K562 (cell line): ENCODE results near the gene INPPL1. TPM values are rescaled to one million over a fixed set of nuclear protein-coding genes. Genes with fewer than 3 reads are reported as not detected.

Source experiments
- ATAC-seq: fragments of 200-7000 bp; cut with Tn5 transposase; 3 replicates; pipeline ENCODE4 v1.9.1; 2020; ENCODE audit warnings: moderate library complexity
- BruUV-seq: library from RNA; stranded (reverse); fragments of 400-500 nt; replicated peaks from 2 replicates; lab custom pipeline; 2021; lab: Mats Ljungman, UMichigan
- CTCF ChIA-PET: fragments of 300-600 bp; formaldehyde crosslinking; extraction: SDS; loops from one replicate; lab custom pipeline; 2021; ENCODE audit warnings: low intra/inter-chr PET ratio; lab: Yijun Ruan, JAX
- POLR2A ChIA-PET: fragments of 300-600, 350-650 bp; sonication (Branson Sonifier 250); formaldehyde crosslinking; extraction: SDS; loops from one replicate; lab custom pipeline; 2021; ENCODE audit warnings: antibody characterized with exemption, inconsistent platforms; lab: Yijun Ruan, JAX
- DNase-seq, 4 experiments: peaks; one replicate each; pipeline versions ENCODE4 v3.0.0 to v3.0.0-alpha.2; 2011 to 2018; ENCODE audit warnings: low spot score in 3 of 4, mixed read lengths in 3 of 4; ENCODE audit errors: extremely low read depth in 1 of 4
- FAIRE-seq: peaks from 2 replicates; lab custom pipeline; 2011; peaks lifted over from hg19 to GRCh38; lab: Jason Lieb, UNC
- H2AFZ ChIP-seq: 2 replicates; pipeline ENCODE4 v1.6.0; 2011; ENCODE audit warnings: low read depth, low read length, control low read depth, inconsistent platforms
- H3K27ac ChIP-seq: fragments of 200-600 bp; 3 replicates; pipeline ENCODE4 v1.8.0; 2011; ENCODE audit warnings: low read depth, mild to moderate bottlenecking, control low read depth, inconsistent platforms, low read length, moderate library complexity, mixed read lengths; ENCODE audit errors: extremely low read depth
- H3K27me3 ChIP-seq, 2 experiments: fragments of 300-600 bp in 1 of 2; 2 replicates in 1 of 2; 3 replicates in 1 of 2; pipeline versions ENCODE4 v1.6.0 to v1.8.0; 2011; ENCODE audit warnings: inconsistent platforms in 2 of 2, low read length in 2 of 2, mild to moderate bottlenecking in 1 of 2, mixed read lengths in 1 of 2, moderate library complexity in 1 of 2; ENCODE audit not compliant: control insufficient read depth in 2 of 2, insufficient read depth in 2 of 2
- H3K36me3 ChIP-seq: fragments of 300-600 bp; 3 replicates; pipeline ENCODE4 v1.8.0; 2011; ENCODE audit warnings: mild to moderate bottlenecking, low read length, inconsistent platforms; ENCODE audit not compliant: control insufficient read depth, insufficient read depth
- H3K4me1 ChIP-seq, 2 experiments: fragments of 200-600 bp in 1 of 2; replicated peaks in 1 of 2; 2 replicates in 1 of 2; 3 replicates in 1 of 2; pipeline versions ENCODE4 v1.5.1 to v1.8.0; 2011; ENCODE audit warnings: inconsistent platforms in 2 of 2, low read length in 2 of 2, mild to moderate bottlenecking in 1 of 2, mixed read lengths in 1 of 2, moderate library complexity in 1 of 2; ENCODE audit not compliant: control insufficient read depth in 2 of 2, insufficient read depth in 2 of 2
- H3K4me2 ChIP-seq: 2 replicates; pipeline ENCODE4 v1.6.1; 2011; ENCODE audit warnings: low read length, control low read depth, inconsistent platforms, mixed read lengths; ENCODE audit not compliant: insufficient read depth
- H3K4me3 ChIP-seq: fragments of 200-600 bp; sonication (generic), shearing (Covaris generic); 2 replicates; pipeline ENCODE4 v1.5.1; 2016; ENCODE audit warnings: control low read depth, inconsistent platforms
- H3K79me2 ChIP-seq: fragments of 200-600 bp; 3 replicates; pipeline ENCODE4 v1.8.0; 2011; ENCODE audit warnings: low read length, inconsistent platforms; ENCODE audit not compliant: control insufficient read depth, insufficient read depth
- H3K9ac ChIP-seq, 2 experiments: 2 replicates each; pipeline versions ENCODE4 v1.6.0 to v1.6.1; 2011; ENCODE audit warnings: low read depth in 2 of 2, low read length in 2 of 2, control low read depth in 1 of 2, inconsistent platforms in 1 of 2, mild to moderate bottlenecking in 1 of 2, mixed read lengths in 1 of 2; ENCODE audit not compliant: insufficient read depth in 1 of 2
- H3K9me1 ChIP-seq: one replicate; pipeline ENCODE4 v1.6.0; 2011; ENCODE audit warnings: inconsistent platforms, mild to moderate bottlenecking, low read length, moderate library complexity; ENCODE audit not compliant: control insufficient read depth, insufficient read depth
- H3K9me3 ChIP-seq: replicated peaks from 2 replicates; pipeline ENCODE4 v1.5.1; 2011; ENCODE audit warnings: low read depth, low read length, inconsistent platforms; ENCODE audit not compliant: control insufficient read depth, insufficient read depth
- H4K20me1 ChIP-seq: replicated peaks from 2 replicates; pipeline ENCODE4 v1.6.1; 2011; ENCODE audit warnings: low read length, inconsistent platforms, mixed read lengths; ENCODE audit not compliant: control insufficient read depth, insufficient read depth
- ELF1 ChIP-seq: fragments of 200-800 bp; sonication (Bioruptor generic); IDR thresholded peaks from 2 replicates; pipeline ENCODE4 v1.6.1; 2016; ENCODE audit warnings: missing genetic modification characterization, missing compliant biosample characterization
- NR2F6 ChIP-seq: fragments of 450-650 bp; formaldehyde crosslinking; IDR thresholded peaks from 2 replicates; pipeline ENCODE4 v1.4.0; 2020; ENCODE audit warnings: mild to moderate bottlenecking
- POLR2A ChIP-seq: fragments of 450-650 bp; conservative IDR thresholded peaks from 2 replicates; pipeline ENCODE4 v1.6.1; 2016
- POLR2G ChIP-seq: fragments of 200-400 bp; formaldehyde crosslinking; IDR thresholded peaks from 2 replicates; pipeline ENCODE4 v1.6.1; 2017; ENCODE audit warnings: low read depth, mild to moderate bottlenecking, antibody characterized with exemption, low read length, moderate library complexity
- PPARD ChIP-seq: fragments of 250-450 bp; sonication (Bioruptor Pico); IDR thresholded peaks from 2 replicates; pipeline ENCODE4 v1.8.0; 2022; ENCODE audit warnings: inconsistent platforms, mild to moderate bottlenecking, moderate library complexity
- TAF15 ChIP-seq: fragments of 200-400 bp; formaldehyde crosslinking; IDR thresholded peaks from 2 replicates; pipeline ENCODE4 v1.6.1; 2017; ENCODE audit warnings: mild to moderate bottlenecking, low read depth, low read length, moderate library complexity
- ZNF384 ChIP-seq: IDR thresholded peaks from 2 replicates; pipeline ENCODE4 v1.6.1; 2012; ENCODE audit warnings: low read depth, low read length, improper control_type of control experiment
- ZNF639 ChIP-seq, 2 experiments: fragments of 200-800 bp in 1 of 2; sonication (Bioruptor generic) in 1 of 2; sonication (generic) in 1 of 2; formaldehyde crosslinking in 1 of 2; IDR thresholded peaks in 1 of 2; conservative IDR thresholded peaks in 1 of 2; 2 replicates each; pipeline versions ENCODE4 v1.5.0 to v1.6.1; 2016 to 2020; ENCODE audit warnings: missing compliant biosample characterization in 1 of 2, missing genetic modification characterization in 1 of 2, missing genetic modification reagents in 1 of 2
- ZNF766 ChIP-seq: fragments of 200-800 bp; sonication (Bioruptor generic); conservative IDR thresholded peaks from 2 replicates; pipeline ENCODE4 v1.6.1; 2016; ENCODE audit warnings: missing genetic modification characterization, missing compliant biosample characterization
- WGBS: fragments of 100-300 bp; shearing (Covaris generic); methylation state at CpG from one replicate; pipeline ENCODE4 v1.1.6; 2016; ENCODE audit warnings: low coverage, mixed read lengths; ENCODE audit not compliant: insufficient coverage; ENCODE audit errors: missing lambda C conversion rate; 5-methylcytosine and 5-hydroxymethylcytosine counted together
- in situ Hi-C: fragments of 300-500 bp; cut with MboI; formaldehyde crosslinking; loops from 4 replicates; pipeline ENCODE4 v1.15.0; 2018; ENCODE audit warnings: inconsistent platforms, mixed read lengths
- intact Hi-C: fragments of 100-400 bp; cut with micrococcal nuclease; formaldehyde crosslinking; loops from 2 replicates; pipeline ENCODE4 v1.14.2; 2022
- polyA plus RNA-seq, 8 experiments: library from polyadenylated mRNA; depleted of rRNA in 4 of 8; stranded (reverse) in 5 of 8; unstranded in 3 of 8; fragments of >200 nt; fragmentation: Nextera tagmentation in 2 of 8; fragmentation: Illumina TruSeq in 1 of 8; extraction: Ambion mirVana in 2 of 8; extraction: Trizol in 1 of 8; gene quantifications; 2 replicates each; pipeline versions ENCODE4 v1.2.1 to v1.2.3, GENCODE V29; 2011 to 2014; ENCODE audit warnings: inconsistent platforms in 1 of 8, missing spikeins in 1 of 8
- total RNA-seq, 7 experiments: library from RNA; depleted of rRNA in 6 of 7; stranded (reverse); fragments of >200 nt in 6 of 7; fragmentation: Illumina TruSeq in 2 of 7; extraction: Trizol in 2 of 7; gene quantifications; 2 replicates each; pipeline versions ENCODE4 v1.2.1 to v1.2.3, GENCODE V29; 2011 to 2021; ENCODE audit warnings: low replicate concordance in 1 of 7
- TF ChIP-seq, protein P1 (sequence below): sonication (generic); formaldehyde crosslinking; IDR thresholded peaks from 2 replicates; pipeline ENCODE4 v1.8.1; 2023; ENCODE audit warnings: mild to moderate bottlenecking, missing genetic modification reagents

Gene INPPL1
- total and polyA plus RNA-seq, 9 of the 15 experiments (the other 6 are each of a cell fraction or from before 2014, with no cell fraction given), result 0.55 to 137 (median 61.6) TPM

DNA sequence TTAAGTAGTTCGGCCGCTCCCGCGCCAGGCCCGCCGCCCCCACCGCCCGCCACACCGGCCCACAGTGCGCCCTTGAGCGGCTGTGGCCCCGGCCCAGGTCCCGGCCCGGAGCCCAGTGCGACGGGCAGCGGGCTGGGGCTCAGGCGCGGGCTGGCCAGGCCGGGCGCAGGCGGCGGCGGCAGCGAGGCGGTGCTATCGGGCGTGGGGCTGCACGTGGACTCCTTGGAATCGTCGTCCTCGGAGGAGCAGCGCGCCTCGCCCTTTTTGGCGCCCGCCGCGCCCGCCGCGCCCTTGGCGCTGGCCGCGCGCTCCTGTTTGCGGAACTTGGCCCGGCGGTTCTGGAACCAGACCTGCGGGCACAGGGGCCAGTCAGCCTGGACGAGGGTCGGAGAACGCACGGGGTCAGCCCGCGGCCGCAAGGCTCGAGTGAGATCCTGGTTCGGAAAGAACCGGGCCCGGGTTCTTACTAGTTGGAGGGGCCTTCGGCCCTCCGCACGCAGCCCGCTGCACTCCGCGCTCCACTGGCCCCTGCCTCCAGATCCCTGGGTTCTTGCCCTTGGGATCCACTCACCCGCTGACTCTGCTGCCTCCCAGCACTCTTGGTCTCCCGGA lies 15.4 kb downstream of the INPPL1 start:
- Histone ChIP-seq H3K4me3 (no peak overlapping the region), H2AFZ (no peak overlapping the region), H3K4me2 (no peak overlapping the region), H3K79me2 (no peaks in the 10 kb centered on the region), H3K36me3 (peaks cover 37% of the 10 kb centered on the region), H4K20me1 (no peaks in the 10 kb centered on the region), H3K9me1 (no peaks in the 10 kb centered on the region), H3K9ac (no peak overlapping the region), H3K9me3 (no peaks in the 10 kb centered on the region), H3K27ac (no peak overlapping the region), H3K4me1 (peaks cover 0 to 34% of the 10 kb centered on the region in 2 experiments; a peak in 2 of 5 replicates), H3K27me3 (peaks cover 7 to 8% of the 10 kb centered on the region in 2 experiments; a peak in 4 of 5 replicates)
- TF ChIP-seq, protein P1, sequence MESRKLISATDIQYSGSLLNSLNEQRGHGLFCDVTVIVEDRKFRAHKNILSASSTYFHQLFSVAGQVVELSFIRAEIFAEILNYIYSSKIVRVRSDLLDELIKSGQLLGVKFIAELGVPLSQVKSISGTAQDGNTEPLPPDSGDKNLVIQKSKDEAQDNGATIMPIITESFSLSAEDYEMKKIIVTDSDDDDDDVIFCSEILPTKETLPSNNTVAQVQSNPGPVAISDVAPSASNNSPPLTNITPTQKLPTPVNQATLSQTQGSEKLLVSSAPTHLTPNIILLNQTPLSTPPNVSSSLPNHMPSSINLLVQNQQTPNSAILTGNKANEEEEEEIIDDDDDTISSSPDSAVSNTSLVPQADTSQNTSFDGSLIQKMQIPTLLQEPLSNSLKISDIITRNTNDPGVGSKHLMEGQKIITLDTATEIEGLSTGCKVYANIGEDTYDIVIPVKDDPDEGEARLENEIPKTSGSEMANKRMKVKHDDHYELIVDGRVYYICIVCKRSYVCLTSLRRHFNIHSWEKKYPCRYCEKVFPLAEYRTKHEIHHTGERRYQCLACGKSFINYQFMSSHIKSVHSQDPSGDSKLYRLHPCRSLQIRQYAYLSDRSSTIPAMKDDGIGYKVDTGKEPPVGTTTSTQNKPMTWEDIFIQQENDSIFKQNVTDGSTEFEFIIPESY (CRISPR knock-in tag), result peak; percentile 96
- TF ChIP-seq POLR2G (peak; percentile 78), PPARD (CRISPR knock-in tag) (no peak), ZNF639 (CRISPR knock-in tag; conservative IDR thresholded peaks at IDR 0.05 in 1 of 2, IDR thresholded peaks at IDR 0.05 in 1 of 2) (no peak), ELF1 (no peak), ZNF384 (no peak), POLR2A (no peak), ZNF766 (CRISPR knock-in tag) (no peak), TAF15 (no peak), NR2F6 (CRISPR knock-in tag) (no peak)
- CTCF ChIA-PET, result interaction anchor here (0.5 to 1.1 kb wide), 2 partner anchors 33 to 215 kb away, joined by 3 to 4 read pairs; no protein-coding TSS in a partner anchor
- FAIRE-seq (no peak), DNase-seq (no peak), ATAC-seq (no peak)
- WGBS, result 95% methylated on average over 22 of the region's 69 CpGs
- POLR2A ChIA-PET, result interaction anchor here (0.6 to 1.3 kb wide), 3 partner anchors 11 to 175 kb away, joined by 3 to 5 read pairs (median 3); no protein-coding TSS in a partner anchor
- in situ Hi-C loops (no loop called here), intact Hi-C loops (loop anchor here (5.0 kb wide), 2 partner anchors 58 to 192 kb away; partner anchors contain the start of gene CLPB)
- no TSS peak for BruUV-seq
